ENCODE results near the gene SLC15A1.

DNA sequence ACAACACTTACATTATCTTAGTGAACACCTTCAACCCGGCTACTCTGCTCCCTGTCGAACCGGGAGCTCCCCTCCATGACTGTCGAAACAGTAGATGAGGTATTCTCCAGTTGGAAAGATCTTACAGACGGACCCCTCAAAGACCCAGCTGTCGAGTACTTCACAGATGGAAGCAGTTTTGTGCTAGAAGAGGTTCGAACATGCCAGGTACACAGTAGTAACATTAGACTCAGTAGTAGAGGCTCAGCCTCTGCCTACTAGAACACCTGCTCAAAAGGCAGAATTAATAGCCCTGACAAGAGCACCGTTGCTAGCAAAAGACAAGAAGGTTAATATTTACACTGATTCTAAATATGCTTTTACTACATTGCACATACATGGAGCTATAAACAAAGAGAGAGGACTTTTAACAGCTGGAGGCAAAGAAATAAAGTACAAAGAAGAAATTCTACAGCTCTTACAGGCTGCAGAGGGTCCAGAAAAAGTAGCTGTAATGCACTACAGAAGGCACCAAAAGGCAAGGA is 13.6 kb upstream of the SLC15A1 start:
- TF ChIP-seq CTCF (IDR thresholded peaks at IDR 0.05) (no peak), EZH2 (IDR thresholded peaks at IDR 0.05; ENCODE audit: borderline replicate concordance, insufficient read depth, low read depth, low read length, poor library complexity, severe bottlenecking) (no peak)

Data from B cell (primary cell).